GM19438 (cell line): Measurements from ENCODE around the gene SPATS2.

Experiments used
- ATAC-seq: cut with Tn5 transposase; IDR thresholded peaks from one replicate; pipeline ENCODE4 v1.9.1; 2021; ENCODE audit warnings: low read depth; ENCODE audit not compliant: unreplicated experiment

SPATS2 gene

GRCh38 chr12:49335955-49336644, 31.2 kb upstream of the SPATS2 start:
- no peak for ATAC-seq

GRCh38 chr12:49336645-49337584, 30.3 kb upstream of the SPATS2 start, which contains the start of gene C1QL4:
Gene C1QL4, minus strand, starts transcription at chr12:49337188. Its CDS starts 711 bp downstream, at chr12:49336477.
- no peak for ATAC-seq

- no peak for ATAC-seq
Observed at GRCh38 chr12:49338830-49339463, 28.3 kb upstream of the SPATS2 start.

GRCh38 chr12:49339464-49339861, 27.8 kb upstream of the SPATS2 start:
- no peak for ATAC-seq

GRCh38 chr12:49340095-49340870, 27.0 kb upstream of the SPATS2 start:
- ATAC-seq, result no peak

- ATAC-seq, result no peak
Observed at GRCh38 chr12:49340971-49341776, 26.1 kb upstream of the SPATS2 start.

GRCh38 chr12:49341777-49342065, 25.5 kb upstream of the SPATS2 start:
- no peak for ATAC-seq

GRCh38 chr12:49342066-49342913, 25.0 kb upstream of the SPATS2 start:
- ATAC-seq, result peak; percentile 57

- no peak for ATAC-seq
Observed at GRCh38 chr12:49342914-49343731, 24.1 kb upstream of the SPATS2 start.

- no peak for ATAC-seq
Observed at GRCh38 chr12:49344486-49345050, 22.7 kb upstream of the SPATS2 start.

- no peak for ATAC-seq
Observed at GRCh38 chr12:49345051-49345824, 22.0 kb upstream of the SPATS2 start.

- ATAC-seq, result no peak
Observed at GRCh38 chr12:49345825-49346658, 21.2 kb upstream of the SPATS2 start.

- no peak for ATAC-seq
Observed at GRCh38 chr12:49346659-49347310, 20.5 kb upstream of the SPATS2 start, which contains the start of gene DNAJC22. Gene DNAJC22, plus strand, starts transcription at chr12:49346888. Its CDS starts 1,985 bp downstream, at chr12:49348873.

GRCh38 chr12:49347311-49348193, 19.7 kb upstream of the SPATS2 start:
- ATAC-seq, result no peak

GRCh38 chr12:49348781-49349180, 18.5 kb upstream of the SPATS2 start:
- no peak for ATAC-seq
